Measurements from ENCODE around the gene TEKT1. TPM values are rescaled to one million over a fixed set of nuclear protein-coding genes. Genes with fewer than 3 reads are reported as not detected.
A peak's percentile ranks its signal among the peaks of the same experiment; 100 is the strongest.
"Not testable (repeated sequence)": the region's sequence is repeated elsewhere in the genome, so short reads cannot be mapped to it uniquely, and the experiment has no call there.

Gene TEKT1
- not detected for total RNA-seq
- total RNA-seq (2013): not detected

DNA sequence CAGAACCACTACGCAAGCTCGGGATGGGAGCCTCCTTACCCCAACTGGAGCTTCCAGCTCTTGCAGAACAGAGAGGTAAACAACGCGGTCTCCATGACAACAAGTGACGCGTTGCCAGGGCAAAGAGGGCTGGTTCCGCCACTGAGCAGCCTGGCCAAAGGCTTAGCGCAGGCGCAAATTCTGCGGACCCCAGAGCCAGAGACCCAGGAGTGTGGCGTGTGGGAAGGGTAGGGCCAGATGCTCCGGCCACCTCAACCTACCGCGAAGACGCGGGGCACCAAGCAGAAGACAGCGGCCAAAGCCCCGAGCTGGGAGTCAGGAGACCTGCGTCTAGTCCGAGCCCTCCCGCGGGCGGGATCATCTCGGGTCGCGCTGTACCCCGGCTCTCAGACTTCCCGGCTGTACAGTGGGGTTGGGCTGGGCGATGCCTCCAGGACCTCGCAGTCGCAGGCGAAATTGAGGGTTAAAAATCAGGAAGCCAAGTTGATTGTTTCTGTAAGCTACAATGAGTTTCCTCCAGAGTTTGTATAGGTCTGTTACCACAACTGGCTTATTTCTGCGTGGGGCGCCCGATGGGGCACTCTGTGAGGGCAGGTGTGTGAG, at the start of gene TEKT1:
Gene TEKT1 (minus strand): TSS at position 69 of the 603 bp plus-strand sequence. CDS start 1,353 bp downstream, outside the sequence.
- Histone ChIP-seq H3K27ac (ENCODE audit: low read length) (no peak within 1 kb of the TSS), H3K27me3 (ENCODE audit: control insufficient read depth, insufficient read depth, low read length) (peaks cover 36% of the 10 kb centered on the region), H3K4me3 (ENCODE audit: low read length) (peak within 1 kb of the TSS; percentile 20), H3K36me3 (ENCODE audit: control insufficient read depth, insufficient read depth, low read length) (no peaks in the 10 kb centered on the region), H3K4me1 (ENCODE audit: control insufficient read depth, insufficient read depth, low read length) (peaks cover 12% of the 10 kb centered on the region), H3K9me3 (ENCODE audit: control insufficient read depth, insufficient read depth, low read length) (no peaks in the 10 kb centered on the region)
- peak within 1 kb of the TSS; percentile 68 for H3K4me3 Mint-ChIP-seq
- 3% methylated on average over 35 of the region's 35 CpGs for WGBS (ENCODE audit: insufficient coverage)
- intact Hi-C loops (cut with micrococcal nuclease): no loop called here
- H3K36me3 Mint-ChIP-seq: no peaks in the 10 kb centered on the region
- TF ChIP-seq, protein P1, sequence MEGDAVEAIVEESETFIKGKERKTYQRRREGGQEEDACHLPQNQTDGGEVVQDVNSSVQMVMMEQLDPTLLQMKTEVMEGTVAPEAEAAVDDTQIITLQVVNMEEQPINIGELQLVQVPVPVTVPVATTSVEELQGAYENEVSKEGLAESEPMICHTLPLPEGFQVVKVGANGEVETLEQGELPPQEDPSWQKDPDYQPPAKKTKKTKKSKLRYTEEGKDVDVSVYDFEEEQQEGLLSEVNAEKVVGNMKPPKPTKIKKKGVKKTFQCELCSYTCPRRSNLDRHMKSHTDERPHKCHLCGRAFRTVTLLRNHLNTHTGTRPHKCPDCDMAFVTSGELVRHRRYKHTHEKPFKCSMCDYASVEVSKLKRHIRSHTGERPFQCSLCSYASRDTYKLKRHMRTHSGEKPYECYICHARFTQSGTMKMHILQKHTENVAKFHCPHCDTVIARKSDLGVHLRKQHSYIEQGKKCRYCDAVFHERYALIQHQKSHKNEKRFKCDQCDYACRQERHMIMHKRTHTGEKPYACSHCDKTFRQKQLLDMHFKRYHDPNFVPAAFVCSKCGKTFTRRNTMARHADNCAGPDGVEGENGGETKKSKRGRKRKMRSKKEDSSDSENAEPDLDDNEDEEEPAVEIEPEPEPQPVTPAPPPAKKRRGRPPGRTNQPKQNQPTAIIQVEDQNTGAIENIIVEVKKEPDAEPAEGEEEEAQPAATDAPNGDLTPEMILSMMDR (IDR thresholded peaks at IDR 0.05): no peak
- H3K4me1 Mint-ChIP-seq: peaks cover 8 to 10% of the 10 kb centered on the region in 2 donors
- peak within 1 kb of the TSS in 1 of 2 donors; percentile 80 for H3K27ac Mint-ChIP-seq
- no peaks in the 10 kb centered on the region for H3K9me3 Mint-ChIP-seq
- H3K27me3 Mint-ChIP-seq (ENCODE audit: low read depth in 2 of 2): peaks cover 48 to 71% of the 10 kb centered on the region in 2 donors
- peak; percentile 71 to 88 for DNase-seq
- peak; percentile 87 to 97 (median 94) for ATAC-seq

- H3K9me3 Mint-ChIP-seq; intact Hi-C loops (cut with micrococcal nuclease); H3K9me3 ChIP-seq (ENCODE audit: control insufficient read depth, insufficient read depth, low read length); H3K4me1 Mint-ChIP-seq; H3K4me3 Mint-ChIP-seq; H3K36me3 ChIP-seq (ENCODE audit: control insufficient read depth, insufficient read depth, low read length); H3K36me3 Mint-ChIP-seq; ATAC-seq; H3K4me3 ChIP-seq (ENCODE audit: low read length); H3K4me1 ChIP-seq (ENCODE audit: control insufficient read depth, insufficient read depth, low read length); DNase-seq; H3K27ac ChIP-seq (ENCODE audit: low read length); H3K27me3 ChIP-seq (ENCODE audit: control insufficient read depth, insufficient read depth, low read length): not testable (repeated sequence)
- 45% methylated on average over 9 of the region's 10 CpGs for WGBS (ENCODE audit: insufficient coverage)
- Mint-ChIP-seq H3K27me3 (ENCODE audit: low read depth in 2 of 2) (peaks cover 7 to 29% of the 10 kb centered on the region in 2 donors), H3K27ac (peak overlapping the region in 1 of 2 donors; percentile 35)
Measured at GRCh38 chr17:6879221-6879975, 47.9 kb upstream of the TEKT1 start.

- H3K4me3 Mint-ChIP-seq; intact Hi-C loops (cut with micrococcal nuclease); H3K27ac Mint-ChIP-seq: not testable (repeated sequence)
Measured at GRCh38 chr17:6875276-6875675, 43.7 kb upstream of the TEKT1 start.

GRCh38 chr17:6872936-6873335, 41.4 kb upstream of the TEKT1 start:
- DNase-seq: no peak
- TF ChIP-seq, protein P1 (IDR thresholded peaks at IDR 0.05): no peak
- no peak overlapping the region for H3K4me3 Mint-ChIP-seq
- no peaks in the 10 kb centered on the region for H3K9me3 ChIP-seq (ENCODE audit: control insufficient read depth, insufficient read depth, low read length)
- no peak overlapping the region for H3K27ac Mint-ChIP-seq
- no peaks in the 10 kb centered on the region for H3K36me3 ChIP-seq (ENCODE audit: control insufficient read depth, insufficient read depth, low read length)
- ATAC-seq: no peak
- no peaks in the 10 kb centered on the region for H3K4me1 ChIP-seq (ENCODE audit: control insufficient read depth, insufficient read depth, low read length)
- H3K4me1 Mint-ChIP-seq: no peaks in the 10 kb centered on the region
- no peak overlapping the region for H3K27ac ChIP-seq (ENCODE audit: low read length)
- no peaks in the 10 kb centered on the region for H3K36me3 Mint-ChIP-seq
- WGBS (ENCODE audit: insufficient coverage): 93% methylated on average over 3 of the region's 3 CpGs
- no peaks in the 10 kb centered on the region for H3K9me3 Mint-ChIP-seq
- intact Hi-C loops (cut with micrococcal nuclease): no loop called here
- H3K27me3 ChIP-seq (ENCODE audit: control insufficient read depth, insufficient read depth, low read length): no peaks in the 10 kb centered on the region
- peaks cover 0 to 17% of the 10 kb centered on the region in 2 donors for H3K27me3 Mint-ChIP-seq (ENCODE audit: low read depth in 2 of 2)
- H3K4me3 ChIP-seq (ENCODE audit: low read length): no peak overlapping the region

More at GRCh38 chr17:6875276-6875675, 43.7 kb upstream of the TEKT1 start:
- not testable (repeated sequence) for H3K27ac ChIP-seq (ENCODE audit: low read length); ATAC-seq; DNase-seq; H3K9me3 Mint-ChIP-seq; H3K36me3 ChIP-seq (ENCODE audit: control insufficient read depth, insufficient read depth, low read length); H3K27me3 ChIP-seq (ENCODE audit: control insufficient read depth, insufficient read depth, low read length); H3K36me3 Mint-ChIP-seq; H3K9me3 ChIP-seq (ENCODE audit: control insufficient read depth, insufficient read depth, low read length); H3K4me1 ChIP-seq (ENCODE audit: control insufficient read depth, insufficient read depth, low read length); H3K4me3 ChIP-seq (ENCODE audit: low read length); H3K4me1 Mint-ChIP-seq
- 79% methylated on average over 2 of the region's 4 CpGs for WGBS (ENCODE audit: insufficient coverage)
- peaks cover 5 to 22% of the 10 kb centered on the region in 2 donors for H3K27me3 Mint-ChIP-seq (ENCODE audit: low read depth in 2 of 2)

Data from natural killer cell (primary cell).